CD4-positive, CD25-positive, alpha-beta regulatory T cell (primary cell): ENCODE results near the gene TMBIM1. TPM values are rescaled to one million over a fixed set of nuclear protein-coding genes. Genes with fewer than 3 reads are reported as not detected.
A peak's percentile ranks its signal among the peaks of the same experiment; 100 is the strongest.

Source experiments
- ATAC-seq, 2 donors: fragments of 150-1000 bp; cut with Tn5 transposase; one replicate each; pipeline ENCODE4 v1.10.0; 2021; ENCODE audit warnings: low read depth in 2 of 2, moderate number of reproducible peaks in 2 of 2, moderate library complexity in 1 of 2
- DNase-seq, 3 donors: peaks; one replicate each; pipeline versions ENCODE4 v3.0.0 to v3.0.0-alpha.2; 2012 to 2022; ENCODE audit warnings: mixed read lengths in 1 of 3
- H3K27ac ChIP-seq: one replicate; pipeline ENCODE4 v1.7.0; 2013; ENCODE audit warnings: mild to moderate bottlenecking, low read length; ENCODE audit not compliant: insufficient read depth, poor library complexity, severe bottlenecking
- H3K27me3 ChIP-seq: one replicate; pipeline ENCODE4 v1.7.0; 2013; ENCODE audit warnings: low read length; ENCODE audit not compliant: control insufficient read depth, insufficient read depth
- H3K36me3 ChIP-seq: one replicate; pipeline ENCODE4 v1.7.0; 2013; ENCODE audit warnings: mild to moderate bottlenecking, low read length, moderate library complexity; ENCODE audit not compliant: control insufficient read depth, insufficient read depth
- H3K4me1 ChIP-seq: 2 replicates; pipeline ENCODE4 v1.7.0; 2013; ENCODE audit warnings: mild to moderate bottlenecking, low read length; ENCODE audit not compliant: insufficient read depth, control insufficient read depth, poor library complexity, severe bottlenecking
- H3K4me3 ChIP-seq: one replicate; pipeline ENCODE4 v1.7.0; 2013; ENCODE audit warnings: low read depth, mild to moderate bottlenecking, low read length, moderate library complexity
- H3K9me3 ChIP-seq, 2 experiments: 1 replicate in 1 of 2; 2 replicates in 1 of 2; pipeline ENCODE4 v1.7.0; 2013; ENCODE audit warnings: low read length in 2 of 2, mild to moderate bottlenecking in 1 of 2, moderate library complexity in 1 of 2; ENCODE audit not compliant: control insufficient read depth in 2 of 2
- H3K27ac Mint-ChIP-seq, 3 donors: one replicate each; pipeline ENCODE4 v1.8.0; 2020 to 2022; ENCODE audit warnings: mild to moderate bottlenecking in 3 of 3, mixed read lengths in 3 of 3, moderate library complexity in 2 of 3
- H3K27me3 Mint-ChIP-seq: one replicate; pipeline ENCODE4 v1.8.0; 2022; ENCODE audit warnings: mild to moderate bottlenecking, mixed read lengths
- H3K36me3 Mint-ChIP-seq: one replicate; pipeline ENCODE4 v1.8.0; 2020; ENCODE audit warnings: mixed read lengths
- H3K4me1 Mint-ChIP-seq, 4 donors: one replicate each; pipeline ENCODE4 v1.8.0; 2020 to 2022; ENCODE audit warnings: mixed read lengths in 4 of 4, mild to moderate bottlenecking in 1 of 4
- H3K4me3 Mint-ChIP-seq, 4 donors: one replicate each; pipeline ENCODE4 v1.8.0; 2020 to 2022; ENCODE audit warnings: mild to moderate bottlenecking in 4 of 4, mixed read lengths in 4 of 4, moderate library complexity in 3 of 4
- H3K9me3 Mint-ChIP-seq, 7 donors: one replicate each; pipeline ENCODE4 v1.8.0; 2020 to 2022; ENCODE audit warnings: mixed read lengths in 7 of 7, mild to moderate bottlenecking in 3 of 7, moderate library complexity in 2 of 7
- polyA plus RNA-seq, 4 donors: library from polyadenylated mRNA; unstranded; fragments of 300-500 nt; fragmentation: Illumina TruSeq; gene quantifications; one replicate each; pipeline ENCODE4 v1.2.3, GENCODE V29; 2021
- total RNA-seq: library from RNA; stranded (reverse); gene quantifications from one replicate; pipeline ENCODE4 v1.2.3, GENCODE V29; 2022

TMBIM1 gene
- total and polyA plus RNA-seq, 5 donors from 2014 or later = 96.4 to 180 (median 162) TPM

DNA sequence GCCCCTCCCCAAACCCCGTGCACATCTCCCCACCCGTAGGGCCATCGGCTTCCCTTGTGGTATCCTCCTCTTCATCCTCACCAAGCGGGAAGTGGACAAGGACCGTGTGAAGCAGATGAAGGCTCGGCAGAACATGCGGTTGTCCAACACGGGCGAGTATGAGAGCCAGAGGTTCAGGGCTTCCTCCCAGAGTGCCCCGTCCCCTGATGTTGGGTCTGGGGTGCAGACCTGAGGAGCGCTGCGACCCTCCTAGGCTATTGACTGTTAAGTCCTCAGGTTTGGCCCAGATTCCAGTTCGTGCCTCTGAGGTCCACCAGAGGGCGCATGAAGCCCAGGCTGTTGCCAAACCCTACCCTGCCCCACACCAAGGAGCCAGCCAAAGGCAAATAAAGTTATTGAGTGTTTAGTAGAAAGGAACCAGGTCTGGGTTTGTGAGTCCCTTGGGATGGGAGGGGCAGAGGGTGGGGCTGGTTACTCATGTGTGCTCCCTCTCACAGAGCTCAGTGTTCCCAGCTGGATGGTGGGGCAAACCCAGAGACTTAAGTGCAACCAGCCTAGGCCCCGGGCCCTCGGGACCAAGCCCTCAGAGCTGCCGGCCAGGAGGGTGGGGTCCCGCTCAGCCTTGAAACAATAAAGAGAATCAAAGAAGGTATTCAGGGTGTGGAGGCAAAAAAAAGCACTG, 19.6 kb downstream of the TMBIM1 start:
- Mint-ChIP-seq H3K27me3 (no peaks in the 10 kb centered on the region), H3K9me3 (no peaks in the 10 kb centered on the region), H3K27ac (peak overlapping the region in 2 of 3 donors; percentile 46 to 56), H3K4me3 (peak overlapping the region; percentile 51 to 93 (median 64)), H3K36me3 (peaks cover 31% of the 10 kb centered on the region), H3K4me1 (peaks cover 4 to 50% (median 37%) of the 10 kb centered on the region in 4 donors)
- Histone ChIP-seq H3K9me3 (no peaks in the 10 kb centered on the region), H3K27me3 (no peaks in the 10 kb centered on the region), H3K36me3 (peaks cover 48% of the 10 kb centered on the region), H3K27ac (no peak overlapping the region), H3K4me3 (no peak overlapping the region), H3K4me1 (peaks cover 43% of the 10 kb centered on the region)
- ATAC-seq (peak in 1 of 2 donors; percentile 9), DNase-seq (peak; percentile 66 to 87 (median 79))

DNA sequence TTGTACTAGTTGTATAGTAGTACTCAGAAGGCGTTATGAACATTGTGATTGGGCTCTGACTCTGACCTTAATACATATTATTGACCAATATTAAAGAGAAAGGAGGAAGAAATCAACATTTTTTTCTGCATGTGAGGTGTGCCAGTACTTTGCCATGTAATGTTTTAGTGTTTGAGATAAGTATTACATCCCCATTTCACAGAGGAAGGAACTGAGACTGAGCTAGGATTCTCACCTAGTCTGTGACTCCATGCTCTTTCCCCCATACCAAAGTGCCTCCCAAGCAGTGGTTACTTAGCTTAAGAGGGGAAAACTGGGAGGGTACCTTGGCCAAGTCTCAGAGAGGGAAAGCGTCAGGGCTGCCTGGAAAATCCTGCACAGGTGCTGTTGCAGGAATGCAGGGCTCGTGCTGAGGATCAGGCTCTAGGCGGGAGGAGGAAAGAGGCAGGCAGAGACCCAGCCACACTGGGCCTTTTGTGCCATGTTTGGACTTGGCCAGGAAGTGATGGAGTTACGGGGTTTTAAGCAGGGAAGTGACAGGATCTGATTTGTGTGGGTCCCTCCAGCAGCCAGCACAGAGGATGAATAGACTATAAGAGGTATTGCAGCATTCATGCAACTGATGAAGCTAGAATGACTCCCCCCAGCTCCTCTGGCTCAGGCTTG, 20.3 kb downstream of the TMBIM1 start:
- Histone ChIP-seq H3K4me1 (peaks cover 43% of the 10 kb centered on the region), H3K4me3 (peak overlapping the region; percentile 0), H3K9me3 (no peaks in the 10 kb centered on the region), H3K27me3 (no peaks in the 10 kb centered on the region), H3K27ac (peak overlapping the region; percentile 26), H3K36me3 (peaks cover 48% of the 10 kb centered on the region)
- DNase-seq (no peak), ATAC-seq (no peak)
- peak overlapping the region; percentile 12 to 90 (median 82) for H3K27ac Mint-ChIP-seq
- peaks cover 4 to 54% (median 42%) of the 10 kb centered on the region in 4 donors for H3K4me1 Mint-ChIP-seq
- peaks cover 32% of the 10 kb centered on the region for H3K36me3 Mint-ChIP-seq
- no peaks in the 10 kb centered on the region for H3K27me3 Mint-ChIP-seq
- H3K9me3 Mint-ChIP-seq = no peaks in the 10 kb centered on the region
- H3K4me3 Mint-ChIP-seq = peak overlapping the region; percentile 70 to 93 (median 90)

DNA sequence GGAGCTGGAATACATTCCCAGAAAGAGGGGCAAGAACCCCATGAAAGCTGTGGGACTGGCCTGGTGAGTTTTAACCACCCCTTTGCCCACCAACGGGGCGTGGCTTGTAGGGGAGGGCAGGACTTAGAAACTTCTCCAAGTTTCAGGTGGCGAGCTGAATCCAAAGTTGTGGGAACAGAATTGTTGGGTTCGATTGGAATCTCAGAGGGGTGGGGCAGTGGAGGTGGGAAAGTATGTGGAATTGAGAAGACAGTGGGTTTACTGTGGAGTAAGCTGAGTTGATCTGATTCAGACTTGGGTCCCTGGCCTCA, 20.9 kb downstream of the TMBIM1 start:
- H3K4me1 Mint-ChIP-seq = peaks cover 4 to 53% (median 42%) of the 10 kb centered on the region in 4 donors
- peaks cover 48% of the 10 kb centered on the region for H3K36me3 ChIP-seq
- H3K27me3 ChIP-seq = no peaks in the 10 kb centered on the region
- peak overlapping the region; percentile 0 for H3K4me3 ChIP-seq
- peak overlapping the region; percentile 26 for H3K27ac ChIP-seq
- H3K9me3 Mint-ChIP-seq = no peaks in the 10 kb centered on the region
- H3K27me3 Mint-ChIP-seq = no peaks in the 10 kb centered on the region
- peaks cover 27% of the 10 kb centered on the region for H3K36me3 Mint-ChIP-seq
- DNase-seq (no peak), ATAC-seq (no peak)
- peak overlapping the region; percentile 70 to 93 (median 90) for H3K4me3 Mint-ChIP-seq
- peak overlapping the region in 2 of 3 donors; percentile 82 to 90 for H3K27ac Mint-ChIP-seq
- no peaks in the 10 kb centered on the region for H3K9me3 ChIP-seq
- peaks cover 43% of the 10 kb centered on the region for H3K4me1 ChIP-seq

DNA sequence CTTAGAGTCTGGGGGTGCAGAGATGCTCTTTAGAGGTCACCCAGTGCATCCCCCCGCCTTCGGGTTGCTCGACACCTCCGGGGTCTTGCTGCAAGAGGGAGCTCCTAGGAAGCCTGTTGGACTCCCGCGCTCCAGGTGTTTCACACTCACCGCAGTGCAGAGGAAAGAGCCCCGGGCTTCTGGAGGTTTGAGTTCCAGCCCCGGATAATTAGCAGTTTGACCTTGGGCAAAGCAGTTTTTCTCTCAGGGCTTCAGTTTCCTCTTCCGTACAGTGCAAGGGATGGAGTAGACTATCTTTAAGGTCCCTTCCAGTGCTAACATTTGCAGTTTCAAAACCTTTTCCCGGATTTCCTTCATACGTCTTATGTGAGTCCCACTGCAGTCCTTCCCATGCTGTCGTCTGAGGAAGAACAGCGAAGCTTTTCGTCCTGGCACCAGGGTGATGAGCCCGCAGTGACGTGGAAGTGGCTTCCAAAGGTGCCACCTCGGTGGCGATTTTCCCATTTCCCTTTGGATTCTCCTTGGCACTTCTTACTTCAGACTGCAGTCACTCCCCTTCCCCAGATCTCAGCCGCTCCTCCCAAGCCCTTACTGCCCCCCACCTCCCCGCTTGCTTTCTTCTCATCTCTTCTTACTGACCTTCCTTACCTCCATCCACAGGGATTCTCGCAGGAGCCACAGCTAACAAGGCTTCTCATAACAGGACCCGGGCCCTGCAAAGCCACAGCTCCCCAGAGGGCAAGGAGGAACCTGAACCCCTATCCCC, 21.4 kb downstream of the TMBIM1 start:
- H3K27me3 ChIP-seq = no peaks in the 10 kb centered on the region
- H3K4me1 ChIP-seq = peaks cover 43% of the 10 kb centered on the region
- ATAC-seq (no peak), DNase-seq (no peak)
- peaks cover 29% of the 10 kb centered on the region for H3K36me3 Mint-ChIP-seq
- no peaks in the 10 kb centered on the region for H3K27me3 Mint-ChIP-seq
- no peaks in the 10 kb centered on the region for H3K9me3 ChIP-seq
- peak overlapping the region; percentile 88 to 95 (median 93) for H3K4me3 Mint-ChIP-seq
- peaks cover 47% of the 10 kb centered on the region for H3K36me3 ChIP-seq
- peak overlapping the region; percentile 56 for H3K27ac ChIP-seq
- H3K27ac Mint-ChIP-seq = peak overlapping the region; percentile 34 to 90 (median 67)
- peaks cover 4 to 55% (median 42%) of the 10 kb centered on the region in 4 donors for H3K4me1 Mint-ChIP-seq
- no peaks in the 10 kb centered on the region for H3K9me3 Mint-ChIP-seq
- peak overlapping the region; percentile 93 for H3K4me3 ChIP-seq

DNA sequence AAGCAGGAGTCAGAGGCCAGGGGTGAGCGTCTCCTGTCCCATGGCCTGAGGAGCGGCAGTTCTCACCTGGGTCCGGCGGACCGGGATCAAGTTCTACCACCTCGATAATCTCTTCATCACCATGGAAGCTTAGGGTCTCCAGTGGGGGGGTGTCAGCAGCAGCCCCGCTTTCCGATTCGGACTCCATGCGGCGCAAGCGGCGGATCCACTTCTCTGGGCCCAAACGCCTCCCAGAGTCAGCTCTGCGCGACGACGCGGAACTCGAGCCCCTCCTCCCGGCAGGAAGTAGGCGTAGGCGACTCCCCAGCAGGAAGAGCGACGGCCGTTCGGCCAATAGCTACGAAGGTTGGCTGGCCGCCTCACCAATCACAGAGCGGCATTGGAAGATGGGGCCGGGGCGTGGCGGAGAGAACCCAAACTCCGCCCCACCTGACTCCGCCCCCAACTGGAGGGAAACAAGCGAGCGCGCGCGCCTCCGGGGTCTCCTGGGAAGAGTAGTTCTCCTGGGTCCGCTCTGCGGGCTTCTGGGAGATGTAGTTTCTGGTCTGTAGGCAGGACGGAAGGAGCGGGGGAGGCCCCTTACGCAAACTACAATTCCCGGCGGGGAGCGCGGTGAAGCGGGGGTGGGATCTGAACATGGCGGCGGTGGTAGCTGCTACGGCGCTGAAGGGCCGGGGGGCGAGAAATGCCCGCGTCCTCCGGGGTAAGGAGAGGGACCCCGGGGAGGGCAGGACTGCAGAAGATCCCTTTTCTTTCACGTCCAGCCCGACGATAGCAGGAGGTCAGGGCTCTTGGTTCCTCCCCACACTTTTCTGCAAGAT, 22.2 kb downstream of the TMBIM1 start, which contains the start of the genes AAMP and PNKD:
Gene AAMP (minus strand): TSS at position 238 of the 821 bp plus-strand sequence. CDS start 51 bp downstream, at position 187.
Gene PNKD (plus strand): TSS at position 620 of the 821 bp plus-strand sequence. CDS start 17 bp downstream, at position 637.
- Histone ChIP-seq H3K27ac (peak within 1 kb of the TSS; percentile 80), H3K27me3 (no peaks in the 10 kb centered on the region), H3K4me1 (peaks cover 39% of the 10 kb centered on the region), H3K36me3 (peaks cover 43% of the 10 kb centered on the region), H3K4me3 (peak within 1 kb of the TSS; percentile 93), H3K9me3 (no peaks in the 10 kb centered on the region)
- DNase-seq (peak; percentile 100), ATAC-seq (peak; percentile 93 to 95)
- no peaks in the 10 kb centered on the region for H3K27me3 Mint-ChIP-seq
- H3K36me3 Mint-ChIP-seq = peaks cover 30% of the 10 kb centered on the region
- peaks cover 4 to 57% (median 42%) of the 10 kb centered on the region in 4 donors for H3K4me1 Mint-ChIP-seq
- H3K9me3 Mint-ChIP-seq = no peaks in the 10 kb centered on the region
- H3K4me3 Mint-ChIP-seq = peak within 1 kb of the TSS; percentile 88 to 95 (median 93)
- H3K27ac Mint-ChIP-seq = peak within 1 kb of the TSS; percentile 90 to 94 (median 92)

DNA sequence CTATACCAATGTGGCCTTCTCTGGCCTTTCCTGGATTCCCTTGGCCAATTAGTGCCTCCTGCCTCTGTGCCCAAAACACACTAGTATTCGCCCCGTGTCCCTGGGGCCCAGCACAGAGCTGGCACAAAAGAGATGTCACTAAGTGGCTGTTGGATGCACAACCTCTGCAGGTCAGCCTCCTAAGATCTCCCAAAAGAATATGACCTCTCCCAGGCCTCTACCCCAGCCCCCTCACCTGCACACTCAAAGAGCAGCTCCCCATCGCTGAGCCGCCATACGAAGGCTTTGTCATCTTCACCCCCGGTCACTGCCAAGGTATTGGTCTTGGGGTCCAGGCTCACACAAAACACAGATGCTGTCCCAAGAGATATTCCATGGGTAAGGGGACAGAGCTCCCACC, 25.0 kb downstream of the TMBIM1 start:
- peaks cover 38% of the 10 kb centered on the region for H3K36me3 ChIP-seq
- H3K36me3 Mint-ChIP-seq = peaks cover 21% of the 10 kb centered on the region
- peaks cover 0 to 1% (median 0%) of the 10 kb centered on the region in 7 donors for H3K9me3 Mint-ChIP-seq
- no peak overlapping the region for H3K27ac ChIP-seq
- no peaks in the 10 kb centered on the region for H3K27me3 ChIP-seq
- ATAC-seq (no peak), DNase-seq (no peak)
- peak overlapping the region in 1 of 3 donors; percentile 87 for H3K27ac Mint-ChIP-seq
- no peaks in the 10 kb centered on the region for H3K9me3 ChIP-seq
- H3K4me1 ChIP-seq = peaks cover 30% of the 10 kb centered on the region
- no peaks in the 10 kb centered on the region for H3K27me3 Mint-ChIP-seq
- no peak overlapping the region for H3K4me3 ChIP-seq
- peak overlapping the region; percentile 36 to 73 (median 49) for H3K4me3 Mint-ChIP-seq
- peaks cover 4 to 45% (median 31%) of the 10 kb centered on the region in 4 donors for H3K4me1 Mint-ChIP-seq
